ENCODE results near the gene ASCL1. TPM values are rescaled to one million over a fixed set of nuclear protein-coding genes. Genes with fewer than 3 reads are reported as not detected.

ASCL1 gene
- polyA plus RNA-seq, 2 of the 4 experiments (the other 2 are of a cell fraction) = 0.05 TPM; not detected in 1

DNA sequence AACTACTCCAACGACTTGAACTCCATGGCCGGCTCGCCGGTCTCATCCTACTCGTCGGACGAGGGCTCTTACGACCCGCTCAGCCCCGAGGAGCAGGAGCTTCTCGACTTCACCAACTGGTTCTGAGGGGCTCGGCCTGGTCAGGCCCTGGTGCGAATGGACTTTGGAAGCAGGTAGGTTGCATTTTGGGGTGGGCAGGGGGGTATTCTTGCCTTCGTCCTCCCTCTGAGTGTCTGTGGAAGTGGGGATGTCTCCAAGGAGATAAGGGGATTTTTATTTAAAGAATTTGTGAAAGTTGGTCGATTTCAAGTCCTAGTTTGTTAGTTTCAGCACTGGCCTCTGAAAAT, 1.3 kb downstream of the ASCL1 start (continued):
- TF ChIP-seq, protein P1, sequence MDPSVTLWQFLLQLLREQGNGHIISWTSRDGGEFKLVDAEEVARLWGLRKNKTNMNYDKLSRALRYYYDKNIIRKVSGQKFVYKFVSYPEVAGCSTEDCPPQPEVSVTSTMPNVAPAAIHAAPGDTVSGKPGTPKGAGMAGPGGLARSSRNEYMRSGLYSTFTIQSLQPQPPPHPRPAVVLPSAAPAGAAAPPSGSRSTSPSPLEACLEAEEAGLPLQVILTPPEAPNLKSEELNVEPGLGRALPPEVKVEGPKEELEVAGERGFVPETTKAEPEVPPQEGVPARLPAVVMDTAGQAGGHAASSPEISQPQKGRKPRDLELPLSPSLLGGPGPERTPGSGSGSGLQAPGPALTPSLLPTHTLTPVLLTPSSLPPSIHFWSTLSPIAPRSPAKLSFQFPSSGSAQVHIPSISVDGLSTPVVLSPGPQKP (IDR thresholded peaks at IDR 0.05; ENCODE audit: low read depth, low read length) = no peak
- TF ChIP-seq ESRRA (IDR thresholded peaks at IDR 0.05; ENCODE audit: borderline replicate concordance, low read length) (no peak), MAFK (IDR thresholded peaks at IDR 0.05; ENCODE audit: partially characterized antibody) (no peak)

DNA sequence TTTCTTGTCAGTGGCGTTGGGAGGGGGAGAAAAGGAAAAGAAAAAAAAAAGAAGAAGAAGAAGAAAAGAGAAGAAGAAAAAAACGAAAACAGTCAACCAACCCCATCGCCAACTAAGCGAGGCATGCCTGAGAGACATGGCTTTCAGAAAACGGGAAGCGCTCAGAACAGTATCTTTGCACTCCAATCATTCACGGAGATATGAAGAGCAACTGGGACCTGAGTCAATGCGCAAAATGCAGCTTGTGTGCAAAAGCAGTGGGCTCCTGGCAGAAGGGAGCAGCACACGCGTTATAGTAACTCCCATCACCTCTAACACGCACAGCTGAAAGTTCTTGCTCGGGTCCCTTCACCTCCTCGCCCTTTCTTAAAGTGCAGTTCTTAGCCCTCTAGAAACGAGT, 1.9 kb downstream of the ASCL1 start:
- Histone ChIP-seq H3K4me1 (no peaks in the 10 kb centered on the region), H3K4me3 (no peak overlapping the region), H3K4me2 (no peak overlapping the region), H3K27ac (no peak overlapping the region), H3K9me3 (no peaks in the 10 kb centered on the region)
- WGBS (ENCODE audit: missing lambda C conversion rate) = 67% methylated on average over 14 of the region's 14 CpGs
- FAIRE-seq (no peak), ATAC-seq (no peak), DNase-seq (ENCODE audit: low read depth in 1 of 2, low spot score in 1 of 2) (no peak)
- CTCF ChIA-PET = interaction anchor here (1.2 to 3.8 kb wide), 2 partner anchors 10 to 589 kb away, joined by 6 to 11 read pairs; no protein-coding TSS in a partner anchor
- POLR2A ChIA-PET = no interaction called here
- no peak for TF ChIP-seq POLR2A (IDR thresholded peaks at IDR 0.05; ENCODE audit: low read length)
- no peak for TF ChIP-seq ZNF302 (CRISPR knock-in tag; IDR thresholded peaks at IDR 0.05)
- TF ChIP-seq, protein P2, sequence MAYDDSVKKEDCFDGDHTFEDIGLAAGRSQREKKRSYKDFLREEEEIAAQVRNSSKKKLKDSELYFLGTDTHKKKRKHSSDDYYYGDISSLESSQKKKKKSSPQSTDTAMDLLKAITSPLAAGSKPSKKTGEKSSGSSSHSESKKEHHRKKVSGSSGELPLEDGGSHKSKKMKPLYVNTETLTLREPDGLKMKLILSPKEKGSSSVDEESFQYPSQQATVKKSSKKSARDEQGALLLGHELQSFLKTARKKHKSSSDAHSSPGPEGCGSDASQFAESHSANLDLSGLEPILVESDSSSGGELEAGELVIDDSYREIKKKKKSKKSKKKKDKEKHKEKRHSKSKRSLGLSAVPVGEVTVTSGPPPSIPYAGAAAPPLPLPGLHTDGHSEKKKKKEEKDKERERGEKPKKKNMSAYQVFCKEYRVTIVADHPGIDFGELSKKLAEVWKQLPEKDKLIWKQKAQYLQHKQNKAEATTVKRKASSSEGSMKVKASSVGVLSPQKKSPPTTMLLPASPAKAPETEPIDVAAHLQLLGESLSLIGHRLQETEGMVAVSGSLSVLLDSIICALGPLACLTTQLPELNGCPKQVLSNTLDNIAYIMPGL (CRISPR knock-in tag; IDR thresholded peaks at IDR 0.05; ENCODE audit: borderline replicate concordance) = no peak
- no peak for TF ChIP-seq FOSL2 (IDR thresholded peaks at IDR 0.05)
- no peak for TF ChIP-seq FOSL2 (CRISPR knock-in tag; IDR thresholded peaks at IDR 0.05)
- no peak for TF ChIP-seq FOXS1 (CRISPR knock-in tag; IDR thresholded peaks at IDR 0.05)
- TF ChIP-seq JUNB (IDR thresholded peaks at IDR 0.05) = no peak
- TF ChIP-seq EHF (CRISPR knock-in tag; IDR thresholded peaks at IDR 0.05) = no peak
- TF ChIP-seq, protein P3, sequence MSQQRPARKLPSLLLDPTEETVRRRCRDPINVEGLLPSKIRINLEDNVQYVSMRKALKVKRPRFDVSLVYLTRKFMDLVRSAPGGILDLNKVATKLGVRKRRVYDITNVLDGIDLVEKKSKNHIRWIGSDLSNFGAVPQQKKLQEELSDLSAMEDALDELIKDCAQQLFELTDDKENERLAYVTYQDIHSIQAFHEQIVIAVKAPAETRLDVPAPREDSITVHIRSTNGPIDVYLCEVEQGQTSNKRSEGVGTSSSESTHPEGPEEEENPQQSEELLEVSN (IDR thresholded peaks at IDR 0.05; ENCODE audit: borderline replicate concordance, low read depth) = no peak

DNA sequence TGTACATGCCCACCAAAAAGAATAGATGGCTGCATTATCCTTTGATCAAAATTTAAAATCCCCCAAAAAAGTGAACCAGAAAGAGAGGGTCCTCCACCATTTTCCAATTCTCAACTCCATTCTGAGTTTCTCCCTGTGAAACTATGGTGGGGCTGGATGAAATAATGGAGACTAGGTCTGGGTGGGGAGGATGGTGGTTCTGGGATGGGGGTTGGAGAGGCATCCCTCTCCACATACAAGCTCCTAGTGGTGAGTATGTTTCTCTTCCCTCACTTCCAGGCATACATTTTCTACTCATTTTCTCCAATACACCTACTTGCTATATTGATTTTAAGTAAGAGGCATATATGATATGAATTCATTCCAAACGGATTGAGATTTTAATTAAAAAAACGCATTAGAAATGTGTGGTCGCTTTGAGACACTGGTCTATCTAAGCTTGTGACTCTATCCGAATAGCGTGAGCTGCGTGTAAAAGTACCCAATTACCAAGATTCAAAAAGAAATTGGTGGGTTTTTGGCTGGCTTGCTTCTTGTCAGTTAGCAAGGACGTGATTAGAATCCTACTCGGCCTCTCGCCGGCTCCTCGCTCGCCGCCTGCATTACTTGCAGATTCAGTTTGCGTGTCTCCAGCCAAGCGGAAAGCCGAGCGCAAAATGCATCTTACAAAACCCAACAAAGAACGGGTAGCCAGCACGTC, 3.4 kb downstream of the ASCL1 start:
- Histone ChIP-seq H3K9me3 (no peaks in the 10 kb centered on the region), H3K4me2 (no peak overlapping the region), H3K4me3 (no peak overlapping the region), H3K27ac (no peak overlapping the region), H3K4me1 (0 out of 3 replicates have a peak, but pooled peaks cover 4% of the 10 kb centered on the region)
- ChIA-PET CTCF (interaction anchor here (0.6 to 3.8 kb wide), 3 partner anchors 78 to 1423 kb away, joined by 3 to 11 read pairs (median 4); no protein-coding TSS in a partner anchor), POLR2A (no interaction called here)
- TF ChIP-seq RAD21 (conservative IDR thresholded peaks at IDR 0.05 in 1 of 2, IDR thresholded peaks at IDR 0.05 in 1 of 2) (no peak), CBX2 (IDR thresholded peaks at IDR 0.05; ENCODE audit: borderline replicate concordance, low read depth) (no peak), FOSL2 (IDR thresholded peaks at IDR 0.05) (no peak), FOSL2 (CRISPR knock-in tag; IDR thresholded peaks at IDR 0.05) (no peak)
- TF ChIP-seq, protein P4, sequence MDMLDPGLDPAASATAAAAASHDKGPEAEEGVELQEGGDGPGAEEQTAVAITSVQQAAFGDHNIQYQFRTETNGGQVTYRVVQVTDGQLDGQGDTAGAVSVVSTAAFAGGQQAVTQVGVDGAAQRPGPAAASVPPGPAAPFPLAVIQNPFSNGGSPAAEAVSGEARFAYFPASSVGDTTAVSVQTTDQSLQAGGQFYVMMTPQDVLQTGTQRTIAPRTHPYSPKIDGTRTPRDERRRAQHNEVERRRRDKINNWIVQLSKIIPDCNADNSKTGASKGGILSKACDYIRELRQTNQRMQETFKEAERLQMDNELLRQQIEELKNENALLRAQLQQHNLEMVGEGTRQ (IDR thresholded peaks at IDR 0.05) = no peak
- WGBS (ENCODE audit: missing lambda C conversion rate) = 61% methylated on average over 19 of the region's 19 CpGs
- FAIRE-seq (no peak), DNase-seq (ENCODE audit: low read depth in 1 of 2, low spot score in 1 of 2) (no peak), ATAC-seq (no peak)

DNA sequence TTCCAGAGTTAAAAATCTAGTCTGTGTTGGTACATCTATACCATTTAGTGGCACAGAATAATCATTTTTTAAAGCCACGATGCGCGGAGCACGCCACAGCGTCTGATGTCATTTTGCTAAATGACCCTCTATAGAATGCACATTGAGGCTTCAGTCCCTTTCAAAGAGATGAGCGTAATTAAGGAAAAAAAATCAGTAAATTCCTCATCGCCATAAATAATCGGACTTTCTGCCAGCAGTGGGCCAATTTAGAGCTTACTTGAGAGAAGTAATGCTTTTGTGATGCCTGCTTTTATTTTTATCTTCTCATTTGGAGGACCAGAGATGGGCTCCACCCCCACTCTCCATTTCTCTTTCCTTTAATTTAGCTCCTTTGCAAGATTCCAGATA, 4.0 kb downstream of the ASCL1 start:
- Histone ChIP-seq H3K9me3 (no peaks in the 10 kb centered on the region), H3K4me2 (no peak overlapping the region), H3K27ac (no peak overlapping the region), H3K4me1 (0 out of 3 replicates have a peak, but pooled peaks cover 4% of the 10 kb centered on the region), H3K4me3 (no peak overlapping the region)
- ATAC-seq (no peak), FAIRE-seq (no peak), DNase-seq (ENCODE audit: low read depth in 1 of 2, low spot score in 1 of 2) (no peak)
- TF ChIP-seq, protein P5, sequence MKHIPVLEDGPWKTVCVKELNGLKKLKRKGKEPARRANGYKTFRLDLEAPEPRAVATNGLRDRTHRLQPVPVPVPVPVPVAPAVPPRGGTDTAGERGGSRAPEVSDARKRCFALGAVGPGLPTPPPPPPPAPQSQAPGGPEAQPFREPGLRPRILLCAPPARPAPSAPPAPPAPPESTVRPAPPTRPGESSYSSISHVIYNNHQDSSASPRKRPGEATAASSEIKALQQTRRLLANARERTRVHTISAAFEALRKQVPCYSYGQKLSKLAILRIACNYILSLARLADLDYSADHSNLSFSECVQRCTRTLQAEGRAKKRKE (CRISPR knock-in tag; IDR thresholded peaks at IDR 0.05; ENCODE audit: low read depth) = no peak
- TF ChIP-seq FOXS1 (CRISPR knock-in tag; IDR thresholded peaks at IDR 0.05) = no peak
- no peak for TF ChIP-seq EP300 (IDR thresholded peaks at IDR 0.05)
- ChIA-PET CTCF (interaction anchor here (0.6 to 3.8 kb wide), 3 partner anchors 78 to 1423 kb away, joined by 3 to 11 read pairs (median 4); no protein-coding TSS in a partner anchor), POLR2A (no interaction called here)
- WGBS (ENCODE audit: missing lambda C conversion rate) = 63% methylated on average over 8 of the region's 8 CpGs
